OCI-LY1 (cell line): Measurements from ENCODE around the gene TRIP13.

Experiments
- H2AFZ ChIP-seq: fragments of 200-600 bp; sonication (generic), shearing (Covaris generic); 2 replicates; pipeline ENCODE4 v1.6.0; 2014; ENCODE audit warnings: antibody characterized with exemption, mild to moderate bottlenecking, low read length
- H3F3A ChIP-seq: fragments of 200-600 bp; sonication (generic), shearing (Covaris generic); 2 replicates; pipeline ENCODE4 v1.6.0; 2014; ENCODE audit warnings: mild to moderate bottlenecking, antibody characterized with exemption, low read length, moderate library complexity; ENCODE audit not compliant: insufficient read depth
- H3K27ac ChIP-seq: fragments of 200-600 bp; sonication (generic); 2 replicates; pipeline ENCODE4 v1.5.1; 2014; ENCODE audit warnings: low read length, mixed run types, mild to moderate bottlenecking, low read depth; ENCODE audit not compliant: poor library complexity, severe bottlenecking
- H3K27me3 ChIP-seq: fragments of 200-600 bp; sonication (generic); 2 replicates; pipeline ENCODE4 v1.6.0; 2014; ENCODE audit warnings: antibody characterized with exemption, mild to moderate bottlenecking, low read length, moderate library complexity; ENCODE audit not compliant: insufficient read depth
- H3K36me3 ChIP-seq: fragments of 200-600 bp; sonication (generic); 2 replicates; pipeline ENCODE4 v1.6.1; 2014; ENCODE audit warnings: mild to moderate bottlenecking, antibody characterized with exemption, low read length, moderate library complexity, mixed read lengths; ENCODE audit not compliant: insufficient read depth
- H3K4me1 ChIP-seq: fragments of 200-600 bp; sonication (generic); 2 replicates; pipeline ENCODE4 v1.5.1; 2014; ENCODE audit warnings: mild to moderate bottlenecking, low read length, moderate library complexity; ENCODE audit not compliant: insufficient read depth, severe bottlenecking
- H3K4me2 ChIP-seq: fragments of 200-600 bp; sonication (generic), shearing (Covaris generic); 2 replicates; pipeline ENCODE4 v1.6.1; 2014; ENCODE audit warnings: low read length
- H3K4me3 ChIP-seq: fragments of 200-600 bp; sonication (generic); 2 replicates; pipeline ENCODE4 v1.5.1; 2014; ENCODE audit warnings: low read length, low read depth, mild to moderate bottlenecking, mixed read lengths; ENCODE audit not compliant: poor library complexity, severe bottlenecking
- H3K79me2 ChIP-seq: fragments of 200-600 bp; shearing (Covaris generic); 2 replicates; pipeline ENCODE4 v1.6.1; 2016; ENCODE audit warnings: mixed run types, low read length, mixed read lengths; ENCODE audit not compliant: insufficient read depth
- H3K9ac ChIP-seq: fragments of 200-600 bp; sonication (generic), shearing (Covaris generic); 2 replicates; pipeline ENCODE4 v1.6.1; 2014; ENCODE audit warnings: mild to moderate bottlenecking, low read length, mixed read lengths
- H3K9me2 ChIP-seq: fragments of 200-600 bp; sonication (generic), shearing (Covaris generic); 2 replicates; pipeline ENCODE4 v1.6.1; 2014; ENCODE audit warnings: low read depth, mild to moderate bottlenecking, low read length, mixed read lengths
- H3K9me3 ChIP-seq: fragments of 200-600 bp; shearing (Covaris generic); 2 replicates; pipeline ENCODE4 v1.6.1; 2014; ENCODE audit warnings: low read length, mixed read lengths
- H4K20me1 ChIP-seq: fragments of 200-600 bp; sonication (generic), shearing (Covaris generic); 2 replicates; pipeline ENCODE4 v1.6.0; 2016; ENCODE audit warnings: mild to moderate bottlenecking, low read length; ENCODE audit not compliant: insufficient read depth
- EZH2 ChIP-seq: fragments of 200-600 bp; sonication (generic), shearing (Covaris generic); IDR thresholded peaks from 2 replicates; pipeline ENCODE4 v1.8.0; 2017; ENCODE audit warnings: borderline replicate concordance, mixed run types, mild to moderate bottlenecking, antibody characterized with exemption, low read length, moderate library complexity, mixed read lengths
- TF ChIP-seq, protein P1 (sequence below): fragments of 200-600 bp; sonication (generic), shearing (Covaris generic); IDR thresholded peaks from 2 replicates; pipeline ENCODE4 v1.5.1; 2017; ENCODE audit warnings: mild to moderate bottlenecking, antibody characterized with exemption, low read length, moderate library complexity, mixed read lengths

The TRIP13 gene

GRCh38 chr5:854217-854616 lies 38.5 kb upstream of the TRIP13 start:
- Histone ChIP-seq H3K27ac (no peak overlapping the region), H3K4me3 (no peak overlapping the region), H4K20me1 (no peaks in the 10 kb centered on the region), H3K9me2 (no peaks in the 10 kb centered on the region), H3K9me3 (no peaks in the 10 kb centered on the region), H3K4me1 (no peaks in the 10 kb centered on the region), H3K4me2 (no peak overlapping the region), H3F3A (no peaks in the 10 kb centered on the region), H2AFZ (no peak overlapping the region), H3K9ac (no peak overlapping the region), H3K27me3 (no peaks in the 10 kb centered on the region), H3K36me3 (no peaks in the 10 kb centered on the region), H3K79me2 (no peaks in the 10 kb centered on the region)
- TF ChIP-seq, protein P1, sequence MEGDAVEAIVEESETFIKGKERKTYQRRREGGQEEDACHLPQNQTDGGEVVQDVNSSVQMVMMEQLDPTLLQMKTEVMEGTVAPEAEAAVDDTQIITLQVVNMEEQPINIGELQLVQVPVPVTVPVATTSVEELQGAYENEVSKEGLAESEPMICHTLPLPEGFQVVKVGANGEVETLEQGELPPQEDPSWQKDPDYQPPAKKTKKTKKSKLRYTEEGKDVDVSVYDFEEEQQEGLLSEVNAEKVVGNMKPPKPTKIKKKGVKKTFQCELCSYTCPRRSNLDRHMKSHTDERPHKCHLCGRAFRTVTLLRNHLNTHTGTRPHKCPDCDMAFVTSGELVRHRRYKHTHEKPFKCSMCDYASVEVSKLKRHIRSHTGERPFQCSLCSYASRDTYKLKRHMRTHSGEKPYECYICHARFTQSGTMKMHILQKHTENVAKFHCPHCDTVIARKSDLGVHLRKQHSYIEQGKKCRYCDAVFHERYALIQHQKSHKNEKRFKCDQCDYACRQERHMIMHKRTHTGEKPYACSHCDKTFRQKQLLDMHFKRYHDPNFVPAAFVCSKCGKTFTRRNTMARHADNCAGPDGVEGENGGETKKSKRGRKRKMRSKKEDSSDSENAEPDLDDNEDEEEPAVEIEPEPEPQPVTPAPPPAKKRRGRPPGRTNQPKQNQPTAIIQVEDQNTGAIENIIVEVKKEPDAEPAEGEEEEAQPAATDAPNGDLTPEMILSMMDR = no peak
- no peak for TF ChIP-seq EZH2

GRCh38 chr5:854966-855743 lies 37.5 kb upstream of the TRIP13 start:
- no peaks in the 10 kb centered on the region for H3K9me3 ChIP-seq
- no peak overlapping the region for H3K4me2 ChIP-seq
- H2AFZ ChIP-seq = no peak overlapping the region
- no peak for TF ChIP-seq EZH2
- TF ChIP-seq, protein P1 = no peak
- H3K4me1 ChIP-seq = no peaks in the 10 kb centered on the region
- H3K4me3 ChIP-seq = no peak overlapping the region
- H3F3A ChIP-seq = no peaks in the 10 kb centered on the region
- H3K36me3 ChIP-seq = no peaks in the 10 kb centered on the region
- H3K79me2 ChIP-seq = no peaks in the 10 kb centered on the region
- H3K9ac ChIP-seq = no peak overlapping the region
- H3K9me2 ChIP-seq = no peaks in the 10 kb centered on the region
- H3K27ac ChIP-seq = no peak overlapping the region
- H3K27me3 ChIP-seq = no peaks in the 10 kb centered on the region
- no peaks in the 10 kb centered on the region for H4K20me1 ChIP-seq

- Histone ChIP-seq H3F3A (no peaks in the 10 kb centered on the region), H3K9ac (no peak overlapping the region), H3K4me2 (no peak overlapping the region), H3K9me2 (no peaks in the 10 kb centered on the region), H3K4me1 (no peaks in the 10 kb centered on the region), H2AFZ (no peak overlapping the region), H3K4me3 (no peak overlapping the region), H3K36me3 (no peaks in the 10 kb centered on the region), H3K27ac (no peak overlapping the region), H3K27me3 (no peaks in the 10 kb centered on the region), H3K9me3 (no peaks in the 10 kb centered on the region), H3K79me2 (no peaks in the 10 kb centered on the region), H4K20me1 (no peaks in the 10 kb centered on the region)
- no peak for TF ChIP-seq EZH2
- TF ChIP-seq, protein P1 = no peak
Measured at GRCh38 chr5:855771-856530, 36.7 kb upstream of the TRIP13 start.
